ENCODE results near the gene CHRNB2. TPM values are rescaled to one million over a fixed set of nuclear protein-coding genes. Genes with fewer than 3 reads are reported as not detected.

Gene CHRNB2, protein sequence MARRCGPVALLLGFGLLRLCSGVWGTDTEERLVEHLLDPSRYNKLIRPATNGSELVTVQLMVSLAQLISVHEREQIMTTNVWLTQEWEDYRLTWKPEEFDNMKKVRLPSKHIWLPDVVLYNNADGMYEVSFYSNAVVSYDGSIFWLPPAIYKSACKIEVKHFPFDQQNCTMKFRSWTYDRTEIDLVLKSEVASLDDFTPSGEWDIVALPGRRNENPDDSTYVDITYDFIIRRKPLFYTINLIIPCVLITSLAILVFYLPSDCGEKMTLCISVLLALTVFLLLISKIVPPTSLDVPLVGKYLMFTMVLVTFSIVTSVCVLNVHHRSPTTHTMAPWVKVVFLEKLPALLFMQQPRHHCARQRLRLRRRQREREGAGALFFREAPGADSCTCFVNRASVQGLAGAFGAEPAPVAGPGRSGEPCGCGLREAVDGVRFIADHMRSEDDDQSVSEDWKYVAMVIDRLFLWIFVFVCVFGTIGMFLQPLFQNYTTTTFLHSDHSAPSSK
- 0.10 TPM in 1 of 2 replicates, not detected in the other for total RNA-seq

DNA sequence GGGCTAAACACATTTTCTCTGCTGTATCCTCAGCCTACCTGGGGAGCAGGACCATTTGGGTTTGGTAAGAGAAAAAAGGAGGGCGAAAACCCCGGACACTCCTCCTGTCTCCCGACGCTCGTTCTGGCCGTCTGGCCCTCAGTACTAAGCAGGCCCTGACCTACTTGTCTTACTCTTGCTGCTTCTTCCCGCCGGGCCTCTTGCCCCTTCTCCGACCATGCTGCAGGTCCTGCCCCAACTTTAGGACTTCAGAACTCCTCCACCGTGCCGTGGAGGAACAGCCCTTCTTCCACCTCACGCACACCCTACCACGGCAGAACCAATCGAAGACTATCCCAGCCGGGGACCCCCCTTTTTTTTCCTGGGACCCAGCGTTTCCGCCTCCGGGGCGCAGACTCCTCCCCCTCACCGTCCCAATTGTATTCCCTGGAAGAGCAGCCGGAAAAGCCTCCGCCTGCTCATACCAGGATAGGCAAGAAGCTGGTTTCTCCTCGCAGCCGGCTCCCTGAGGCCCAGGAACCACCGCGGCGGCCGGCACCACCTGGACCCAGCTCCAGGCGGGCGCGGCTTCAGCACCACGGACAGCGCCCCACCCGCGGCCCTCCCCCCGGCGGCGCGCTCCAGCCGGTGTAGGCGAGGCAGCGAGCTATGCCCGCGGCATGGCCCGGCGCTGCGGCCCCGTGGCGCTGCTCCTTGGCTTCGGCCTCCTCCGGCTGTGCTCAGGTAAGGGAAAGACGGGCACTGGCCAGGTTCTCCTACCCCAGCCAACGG lies at the start of gene CHRNB2:
Gene CHRNB2, plus strand, starts transcription at position 393 of the 771 bp plus-strand sequence. Its CDS starts 267 bp downstream, at position 660.

DNA sequence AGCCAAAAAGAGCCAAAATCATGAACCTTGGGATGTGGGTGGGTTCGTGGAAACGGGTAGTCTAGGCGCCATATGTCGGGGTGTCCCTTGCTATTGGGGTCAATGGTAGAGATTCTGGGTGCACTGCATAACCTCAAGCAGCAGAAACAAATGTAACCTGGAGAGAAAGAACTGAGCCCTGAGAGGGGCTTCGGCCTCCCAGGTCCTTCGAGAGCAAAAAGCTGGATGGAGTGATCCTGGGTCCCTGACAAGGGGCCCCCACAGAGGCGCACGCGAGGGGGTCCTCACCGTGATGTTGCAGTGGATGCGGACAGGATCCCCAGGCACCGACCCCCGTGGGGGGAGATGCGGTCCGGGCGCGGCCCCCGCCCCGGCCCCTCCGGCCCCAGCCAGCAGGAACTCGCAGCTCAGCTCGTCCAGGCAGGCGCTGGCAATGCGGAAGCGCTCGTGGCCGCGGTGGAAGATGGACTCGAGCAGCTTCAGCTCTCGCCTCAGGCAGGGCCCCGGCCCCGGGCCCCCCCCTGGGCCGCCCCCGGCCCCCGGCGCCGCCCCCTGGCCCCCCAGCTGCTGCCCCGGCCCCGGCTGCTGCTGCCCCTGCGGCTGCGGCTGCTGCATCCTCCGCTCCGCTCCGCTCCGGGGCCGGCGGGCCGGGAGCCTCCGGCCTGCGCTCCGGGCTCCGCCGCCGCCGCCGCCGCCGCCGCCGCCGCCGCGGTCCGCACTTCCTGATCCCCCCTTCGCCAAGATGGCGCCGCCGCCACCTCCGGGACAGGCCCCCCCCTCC lies 9.4 kb upstream of the CHRNB2 start, which contains the start of gene UBE2Q1:
Gene UBE2Q1, minus strand, starts transcription at position 724 of the 781 bp plus-strand sequence. Its CDS starts 109 bp downstream, at position 615.

GRCh38 chr1:154607609-154608396 lies 40.2 kb downstream of the CHRNB2 start, which contains the start of gene ADAR:
Gene ADAR (minus strand): TSS chr1:154608186. CDS start chr1:154608006, 180 bp downstream.

Other genes with a start within 250 kb of the CHRNB2 start
- not detected in 2 replicates for gene AQP10, start 246.7 kb upstream of the CHRNB2 start, total RNA-seq
- gene ATP8B2, start 242.3 kb upstream of the CHRNB2 start, total RNA-seq = 53.6 and 59.0 TPM in 2 replicates
- gene IL6R, start 162.4 kb upstream of the CHRNB2 start, total RNA-seq = 5.3 and 8.3 TPM in 2 replicates
- 2.6 and 2.9 TPM in 2 replicates for gene TDRD10, start 65.6 kb upstream of the CHRNB2 start, total RNA-seq
- gene SHE, start 65.4 kb upstream of the CHRNB2 start, total RNA-seq = 34.3 and 39.5 TPM in 2 replicates
- 34.3 and 36.7 TPM in 2 replicates for gene UBE2Q1, start 9.1 kb upstream of the CHRNB2 start, total RNA-seq
- 102 and 108 TPM in 2 replicates for gene ADAR, start 40.4 kb downstream of the CHRNB2 start, total RNA-seq

Data from mammary microvascular endothelial cell (primary cell).